Measurements from ENCODE around the gene HIF1A.
"Not testable (repeated sequence)": the region's sequence is repeated elsewhere in the genome, so short reads cannot be mapped to it uniquely, and the experiment has no call there.

Gene HIF1A

DNA sequence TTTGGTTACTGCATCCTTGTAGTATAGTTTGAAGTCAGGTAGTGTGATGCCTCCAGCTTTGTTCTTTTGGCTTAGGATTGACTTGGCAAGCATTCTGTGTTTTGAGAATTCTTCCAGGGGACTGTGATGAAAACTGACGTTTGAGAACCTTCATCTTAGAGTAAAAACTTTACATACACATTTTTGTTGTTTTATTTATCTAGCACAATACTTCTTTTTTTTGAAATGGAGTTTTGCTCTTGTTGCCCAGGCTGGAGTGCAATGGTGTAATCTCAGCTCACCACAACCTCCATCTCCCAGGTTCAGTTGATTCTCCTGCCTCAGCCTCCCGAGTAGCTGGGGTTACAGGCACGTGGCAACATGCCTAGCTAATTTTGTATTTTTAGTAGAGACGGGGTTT, 13.4 kb downstream of the HIF1A start:
- DNase-seq (ENCODE audit: low read depth), result not testable (repeated sequence)

GRCh38 chr14:61710853-61711817, 15.8 kb downstream of the HIF1A start:
- no peak for DNase-seq (ENCODE audit: low read depth)

DNA sequence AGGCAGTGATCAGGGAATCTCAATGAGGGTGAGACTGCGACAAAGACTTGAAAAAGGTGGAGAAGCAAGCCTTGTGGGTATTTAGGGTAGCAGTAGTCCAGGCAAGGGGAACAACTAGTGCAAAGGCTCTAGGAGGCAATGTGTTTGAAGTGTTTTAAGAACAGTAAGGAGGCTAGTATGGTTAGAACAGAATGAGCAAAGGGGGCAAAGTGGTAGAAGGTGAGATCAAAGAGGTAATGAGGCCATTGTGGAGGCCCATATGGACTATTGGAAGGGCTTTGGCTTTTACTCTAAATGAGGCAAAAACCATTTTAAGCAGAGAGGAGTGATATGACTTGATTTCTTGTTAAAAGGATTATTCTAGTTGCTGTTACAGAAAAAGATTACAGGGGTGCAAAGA, 16.8 kb downstream of the HIF1A start:
- no peak for DNase-seq (ENCODE audit: low read depth)

DNA sequence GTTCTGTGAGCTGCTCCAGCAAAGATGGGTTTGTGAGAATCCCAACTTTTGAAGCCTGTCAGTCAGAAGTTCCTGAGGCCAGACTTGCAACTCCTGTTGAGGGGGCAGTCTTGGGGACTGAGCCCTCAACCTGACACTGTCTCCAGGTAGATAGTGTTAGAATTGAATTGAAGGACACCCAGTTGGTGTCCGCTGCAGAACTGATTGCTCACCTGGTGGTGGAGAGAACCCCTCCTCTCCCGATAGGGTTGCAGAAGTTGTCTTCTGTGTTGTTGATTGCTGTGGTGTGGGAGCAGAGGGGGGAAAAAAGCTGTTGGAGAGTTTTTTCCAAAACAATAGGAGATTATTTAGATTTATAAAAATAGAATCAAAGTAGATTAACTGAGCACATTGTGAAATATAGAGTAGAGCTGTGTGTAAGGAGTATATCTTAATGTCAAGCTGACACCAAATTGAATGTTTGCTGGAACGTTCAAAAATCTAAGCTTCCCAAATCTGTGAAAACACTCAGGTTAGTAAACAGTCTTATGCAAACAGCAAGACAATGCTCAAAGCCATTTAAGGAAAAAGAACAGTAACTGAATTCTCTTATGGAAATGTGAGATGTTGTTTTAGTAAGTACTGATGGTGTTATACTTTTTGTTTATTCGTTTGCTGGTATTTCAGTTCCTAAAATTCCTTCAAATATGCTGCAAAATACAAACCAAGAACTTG, 18.6 kb downstream of the HIF1A start:
- no peak for DNase-seq (ENCODE audit: low read depth)

- no peak for DNase-seq (ENCODE audit: low read depth)
Observed at GRCh38 chr14:61716956-61717355, 21.6 kb downstream of the HIF1A start.

DNA sequence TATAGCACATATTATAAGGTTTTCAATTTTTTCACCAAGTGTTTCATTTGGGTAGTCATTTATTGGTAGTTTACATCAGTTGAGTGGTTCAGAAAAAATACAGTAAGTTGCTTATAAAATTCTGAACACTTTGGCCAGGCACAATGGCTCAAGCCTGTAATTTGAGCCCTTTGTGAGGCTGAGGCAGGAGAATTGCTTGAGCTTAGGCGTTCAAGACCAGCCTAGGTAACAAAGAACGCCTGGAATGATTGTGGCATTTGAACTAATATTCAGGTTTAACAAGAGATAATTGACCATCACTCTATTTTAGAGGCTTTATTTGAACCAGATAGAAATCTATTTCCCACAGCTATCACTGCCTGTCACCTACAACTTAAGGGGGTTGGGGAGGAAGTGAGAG, 22.7 kb downstream of the HIF1A start:
- no peak for DNase-seq (ENCODE audit: low read depth)

DNA sequence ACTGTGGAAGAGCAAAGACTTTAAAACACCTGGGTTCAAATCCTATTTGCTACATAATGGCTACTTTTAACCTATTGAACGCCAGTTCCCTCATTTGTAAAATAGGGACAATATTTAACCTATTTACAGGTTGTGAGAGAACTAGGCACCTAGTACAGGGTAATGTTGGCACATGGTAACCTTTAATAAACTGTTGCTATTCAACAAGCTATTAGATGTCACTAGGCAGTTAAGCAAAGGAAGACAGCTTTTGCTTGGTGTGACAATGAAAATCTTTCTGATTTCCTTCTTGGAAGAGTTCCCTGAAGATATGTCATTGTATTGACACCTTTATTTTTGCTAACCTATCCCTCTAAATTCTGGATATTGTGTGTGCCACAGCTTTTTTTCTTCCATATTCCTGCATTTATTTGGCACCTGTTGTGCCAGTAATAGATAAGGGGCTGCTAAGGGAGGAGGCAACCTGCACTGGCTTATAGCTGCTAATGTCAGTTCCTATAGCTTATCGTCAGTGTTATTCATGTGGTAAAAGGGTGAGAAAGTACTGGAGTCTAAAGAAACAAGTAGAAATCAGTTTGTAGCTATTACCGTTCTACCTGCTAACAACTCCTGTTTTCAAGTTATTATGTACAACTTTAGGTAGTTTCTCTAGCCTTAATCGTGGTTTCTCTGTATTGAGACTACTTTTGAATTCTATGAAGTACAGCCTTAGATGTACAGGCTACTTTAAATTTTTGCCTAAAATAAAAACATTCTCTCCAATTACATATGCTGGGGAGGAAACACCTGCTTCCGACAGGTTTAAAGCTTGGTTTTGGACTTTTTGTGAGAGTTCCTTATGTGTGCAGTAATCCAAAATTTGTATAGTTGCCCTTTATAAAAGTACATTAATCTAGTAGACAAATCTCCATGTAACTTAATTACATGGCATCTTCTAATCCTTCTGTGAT, 24.3 kb downstream of the HIF1A start:
- DNase-seq (ENCODE audit: low read depth), result no peak

- no peak for DNase-seq (ENCODE audit: low read depth)
Observed at GRCh38 chr14:61720294-61720661, 25.0 kb downstream of the HIF1A start.

DNA sequence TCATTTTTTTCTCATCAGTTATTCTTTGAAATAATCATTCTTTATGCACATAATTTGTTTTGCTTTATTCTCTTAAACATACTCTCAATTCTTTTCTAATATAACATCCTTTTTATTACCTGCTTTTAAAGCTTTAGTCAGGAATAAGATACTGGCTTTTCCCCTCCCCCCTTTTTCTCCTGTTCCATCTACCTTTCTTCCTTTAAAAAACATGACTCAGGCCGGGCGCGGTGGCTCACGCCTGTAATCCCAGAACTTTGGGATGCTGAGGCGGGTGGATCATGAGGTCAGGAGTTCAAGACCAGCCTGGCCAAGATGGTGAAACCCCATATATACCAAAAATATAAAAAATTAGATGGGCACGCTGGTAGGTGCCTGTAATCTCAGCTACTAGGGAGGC, 25.4 kb downstream of the HIF1A start:
- no peak for DNase-seq (ENCODE audit: low read depth)

GRCh38 chr14:61724133-61724532, 28.8 kb downstream of the HIF1A start:
- no peak for DNase-seq (ENCODE audit: low read depth)

DNA sequence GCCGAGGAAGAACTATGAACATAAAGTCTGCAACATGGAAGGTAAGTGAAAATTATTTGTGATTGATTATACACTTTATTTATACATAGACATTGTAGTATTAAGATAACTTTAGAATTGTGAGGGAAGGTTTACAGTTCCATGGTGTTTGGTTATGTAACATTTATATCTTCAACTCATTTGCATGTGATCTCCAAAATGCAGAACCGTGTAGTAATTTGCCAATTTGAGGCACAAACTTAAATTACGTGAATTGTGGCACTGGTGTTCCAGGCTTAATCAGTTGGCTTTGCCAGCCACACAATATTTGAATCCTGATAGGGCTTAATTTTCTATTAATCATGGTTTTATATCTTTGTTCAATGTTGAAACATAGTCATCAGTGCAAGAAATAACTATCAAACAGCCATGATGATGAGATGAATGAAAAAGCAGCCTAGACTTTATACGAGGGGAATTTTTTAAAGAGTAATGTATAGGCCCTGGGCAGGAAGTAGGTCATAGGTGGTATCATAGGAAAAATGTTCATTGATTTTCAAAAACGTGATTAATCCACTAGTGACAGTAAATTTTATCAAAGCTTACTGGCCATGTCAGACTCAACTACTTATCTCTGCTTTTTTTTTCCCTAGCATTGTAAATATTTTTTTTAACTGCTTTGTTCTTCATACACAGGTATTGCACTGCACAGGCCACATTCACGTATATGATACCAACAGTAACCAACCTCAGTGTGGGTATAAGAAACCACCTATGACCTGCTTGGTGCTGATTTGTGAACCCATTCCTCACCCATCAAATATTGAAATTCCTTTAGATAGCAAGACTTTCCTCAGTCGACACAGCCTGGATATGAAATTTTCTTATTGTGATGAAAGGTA, 31.7 kb downstream of the HIF1A start:
- no peak for DNase-seq (ENCODE audit: low read depth)

DNA sequence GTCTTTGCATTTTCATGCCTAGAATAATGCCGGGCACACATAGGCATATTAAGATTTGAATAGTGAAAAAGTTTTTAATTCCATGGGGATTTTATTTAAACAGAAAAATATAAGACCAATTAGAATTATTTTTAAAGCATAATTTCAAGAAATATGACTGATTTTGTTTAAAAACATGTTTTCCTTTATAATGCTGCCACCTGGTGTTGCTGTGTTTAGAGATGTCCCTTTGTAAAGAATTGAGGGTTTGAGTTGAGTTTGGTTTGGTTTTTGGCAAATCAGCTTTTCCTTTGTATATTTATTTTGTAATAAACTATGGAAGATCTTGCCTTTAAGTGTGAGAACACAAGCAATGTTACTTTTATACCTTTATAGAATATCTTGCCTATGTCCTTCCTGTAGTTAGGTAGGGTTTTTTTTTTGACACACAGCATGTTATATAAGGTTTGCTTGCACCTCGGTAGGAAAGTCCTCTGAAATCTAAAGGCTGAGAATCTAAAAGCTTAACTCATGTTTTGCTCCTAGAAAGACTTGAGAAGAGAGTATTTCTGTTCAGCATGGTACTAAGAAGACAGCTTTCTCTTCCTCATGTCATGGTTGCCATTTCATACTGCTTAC, 35.6 kb downstream of the HIF1A start:
- no peak for DNase-seq (ENCODE audit: low read depth)

DNA sequence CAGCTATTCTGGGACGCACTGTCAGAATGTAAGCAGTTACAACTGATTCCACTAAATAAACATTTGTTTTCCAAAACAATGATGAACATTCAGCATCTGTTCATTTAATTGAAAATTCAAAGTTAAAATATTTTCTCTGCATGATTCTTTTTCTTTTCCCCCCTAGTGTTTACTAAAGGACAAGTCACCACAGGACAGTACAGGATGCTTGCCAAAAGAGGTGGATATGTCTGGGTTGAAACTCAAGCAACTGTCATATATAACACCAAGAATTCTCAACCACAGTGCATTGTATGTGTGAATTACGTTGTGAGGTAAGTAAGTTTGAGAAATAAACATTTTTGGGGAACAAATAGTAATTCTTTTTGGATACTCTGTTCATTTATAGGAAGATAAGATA, 38.7 kb downstream of the HIF1A start:
- DNase-seq (ENCODE audit: low read depth), result no peak

DNA sequence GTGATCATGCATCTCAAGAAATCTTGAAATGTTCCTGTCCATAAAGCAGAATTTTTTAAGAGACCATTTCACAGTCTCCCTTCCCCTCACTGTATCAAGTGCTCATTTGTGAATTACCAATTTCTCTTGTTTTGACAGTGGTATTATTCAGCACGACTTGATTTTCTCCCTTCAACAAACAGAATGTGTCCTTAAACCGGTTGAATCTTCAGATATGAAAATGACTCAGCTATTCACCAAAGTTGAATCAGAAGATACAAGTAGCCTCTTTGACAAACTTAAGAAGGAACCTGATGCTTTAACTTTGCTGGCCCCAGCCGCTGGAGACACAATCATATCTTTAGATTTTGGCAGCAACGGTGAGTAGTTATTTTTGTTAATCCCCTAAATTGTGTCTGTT, 41.4 kb downstream of the HIF1A start:
- DNase-seq (ENCODE audit: low read depth), result no peak

DNA sequence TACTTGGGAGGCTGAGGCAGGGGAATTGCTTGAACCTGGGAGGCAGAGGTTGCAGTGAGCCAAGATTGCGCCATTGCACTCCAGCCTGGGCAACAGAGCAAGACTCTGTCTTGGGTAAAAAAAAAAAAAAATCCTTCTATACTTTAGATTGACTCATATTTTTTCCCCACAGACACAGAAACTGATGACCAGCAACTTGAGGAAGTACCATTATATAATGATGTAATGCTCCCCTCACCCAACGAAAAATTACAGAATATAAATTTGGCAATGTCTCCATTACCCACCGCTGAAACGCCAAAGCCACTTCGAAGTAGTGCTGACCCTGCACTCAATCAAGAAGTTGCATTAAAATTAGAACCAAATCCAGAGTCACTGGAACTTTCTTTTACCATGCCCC, 42.6 kb downstream of the HIF1A start:
- DNase-seq (ENCODE audit: low read depth), result no peak

GRCh38 chr14:61739133-61739532, 43.8 kb downstream of the HIF1A start:
- no peak for DNase-seq (ENCODE audit: low read depth)

- DNase-seq (ENCODE audit: low read depth), result no peak
Observed at GRCh38 chr14:61742371-61742770, 47.1 kb downstream of the HIF1A start.

DNA sequence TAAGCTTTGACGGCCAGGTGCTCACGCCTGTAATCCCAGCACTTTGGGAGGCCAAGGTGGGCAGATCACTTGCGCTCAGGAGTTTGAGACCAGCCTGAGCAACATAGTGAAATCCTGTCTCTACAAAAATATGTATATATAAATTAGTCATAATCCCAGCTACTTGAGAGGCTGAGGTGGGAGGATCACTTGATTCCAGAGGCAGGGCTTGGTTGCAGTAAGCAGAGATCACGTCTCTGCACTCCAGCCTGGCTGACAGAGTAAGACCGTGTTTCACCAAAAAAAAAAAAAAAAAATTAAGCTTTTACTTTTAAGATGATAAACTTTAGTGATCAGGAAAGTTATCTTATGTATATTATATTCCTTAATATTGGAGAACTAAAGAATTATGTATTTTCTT, 48.9 kb downstream of the HIF1A start:
- no peak for DNase-seq (ENCODE audit: low read depth)

GRCh38 chr14:61746346-61746745, 51.0 kb downstream of the HIF1A start:
- not testable (repeated sequence) for DNase-seq (ENCODE audit: low read depth)

DNA sequence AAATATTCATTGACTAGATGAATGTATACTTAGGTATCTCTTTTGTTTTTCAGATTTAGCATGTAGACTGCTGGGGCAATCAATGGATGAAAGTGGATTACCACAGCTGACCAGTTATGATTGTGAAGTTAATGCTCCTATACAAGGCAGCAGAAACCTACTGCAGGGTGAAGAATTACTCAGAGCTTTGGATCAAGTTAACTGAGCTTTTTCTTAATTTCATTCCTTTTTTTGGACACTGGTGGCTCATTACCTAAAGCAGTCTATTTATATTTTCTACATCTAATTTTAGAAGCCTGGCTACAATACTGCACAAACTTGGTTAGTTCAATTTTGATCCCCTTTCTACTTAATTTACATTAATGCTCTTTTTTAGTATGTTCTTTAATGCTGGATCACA, 51.6 kb downstream of the HIF1A start:
- no peak for DNase-seq (ENCODE audit: low read depth)

DNA sequence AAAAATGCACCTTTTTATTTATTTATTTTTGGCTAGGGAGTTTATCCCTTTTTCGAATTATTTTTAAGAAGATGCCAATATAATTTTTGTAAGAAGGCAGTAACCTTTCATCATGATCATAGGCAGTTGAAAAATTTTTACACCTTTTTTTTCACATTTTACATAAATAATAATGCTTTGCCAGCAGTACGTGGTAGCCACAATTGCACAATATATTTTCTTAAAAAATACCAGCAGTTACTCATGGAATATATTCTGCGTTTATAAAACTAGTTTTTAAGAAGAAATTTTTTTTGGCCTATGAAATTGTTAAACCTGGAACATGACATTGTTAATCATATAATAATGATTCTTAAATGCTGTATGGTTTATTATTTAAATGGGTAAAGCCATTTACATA, 52.0 kb downstream of the HIF1A start:
- DNase-seq (ENCODE audit: low read depth), result no peak

All from stimulated activated CD8-positive, alpha-beta memory T cell treated with anti-CD3 and anti-CD28 coated beads, Interleukin-12 subunit alpha, Interleukin-12 subunit beta, amount 100 ng/mL, for 4 hours (primary cell).